Limb (tissue), 2 donors: ENCODE data around the gene ROM1.
"Not testable (repeated sequence)": the region's sequence is repeated elsewhere in the genome, so short reads cannot be mapped to it uniquely, and the experiment has no call there.

Source experiments
- DNase-seq, 2 donors: peaks; one replicate each; pipeline ENCODE4 v3.0.0-alpha.2; 2016; ENCODE audit errors: extremely low spot score in 2 of 2

The ROM1 gene, protein sequence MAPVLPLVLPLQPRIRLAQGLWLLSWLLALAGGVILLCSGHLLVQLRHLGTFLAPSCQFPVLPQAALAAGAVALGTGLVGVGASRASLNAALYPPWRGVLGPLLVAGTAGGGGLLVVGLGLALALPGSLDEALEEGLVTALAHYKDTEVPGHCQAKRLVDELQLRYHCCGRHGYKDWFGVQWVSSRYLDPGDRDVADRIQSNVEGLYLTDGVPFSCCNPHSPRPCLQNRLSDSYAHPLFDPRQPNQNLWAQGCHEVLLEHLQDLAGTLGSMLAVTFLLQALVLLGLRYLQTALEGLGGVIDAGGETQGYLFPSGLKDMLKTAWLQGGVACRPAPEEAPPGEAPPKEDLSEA

DNA sequence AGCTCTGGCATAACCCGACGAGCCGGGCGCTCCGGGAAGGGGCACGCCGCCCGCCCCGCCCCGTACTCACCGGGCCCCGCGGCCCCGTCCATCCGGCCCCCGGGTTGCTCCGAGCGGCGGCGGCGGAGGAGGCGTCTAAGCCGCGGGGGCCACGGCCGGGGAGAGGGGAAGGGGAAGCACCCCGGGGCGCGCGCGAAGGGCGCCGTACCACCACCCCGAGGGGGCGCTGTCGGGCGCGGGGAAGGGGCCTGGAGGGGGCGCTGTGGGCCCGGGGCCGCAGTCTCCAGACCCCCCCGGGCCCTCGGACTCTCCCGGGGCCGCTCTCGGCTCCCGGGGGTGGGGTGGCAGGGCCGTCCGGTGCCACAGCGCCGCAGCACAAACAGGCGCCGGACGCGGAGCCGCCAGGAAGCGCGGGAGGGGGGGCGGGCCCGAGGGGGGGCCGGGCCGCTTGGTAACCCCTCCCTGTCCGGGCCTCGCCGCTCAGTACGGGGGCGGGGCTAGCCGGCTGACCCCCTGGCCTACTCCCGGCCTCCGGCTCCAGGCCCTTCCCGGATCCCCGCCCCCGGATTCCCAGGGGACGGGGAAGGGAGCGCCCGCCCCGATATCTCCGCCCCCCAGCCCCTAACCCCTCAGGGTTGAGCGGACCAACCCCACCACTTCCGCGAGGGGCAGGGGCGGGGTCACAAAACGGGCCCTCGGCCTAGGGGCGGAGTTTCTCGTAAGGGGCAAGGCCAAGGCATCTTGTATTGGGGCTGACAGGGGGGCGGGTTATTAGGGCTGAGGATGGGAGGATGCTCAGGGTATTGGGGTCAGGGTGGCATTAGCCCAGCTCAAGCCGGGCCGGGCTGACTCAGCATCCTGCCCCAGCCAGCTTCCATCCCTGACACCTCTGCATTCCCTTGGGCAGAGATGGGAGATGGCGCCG lies at the start of gene ROM1, which contains the start of gene EML3:
ROM1 (plus strand) TSS at position 892 of the 925 bp plus-strand sequence; CDS start at position 917, 25 bp downstream.
EML3 (minus strand) TSS at position 410 of the 925 bp plus-strand sequence; CDS start at position 92, 318 bp downstream.
- DNase-seq = peak; percentile 77 to 89

- no peak for DNase-seq
These were observed 47.8 kb upstream of the ROM1 start for GRCh38 chr11:62565100-62565802.

- no peak for DNase-seq
These were observed 46.8 kb upstream of the ROM1 start for GRCh38 chr11:62566247-62566646.

GRCh38 chr11:62567018-62567633 lies 45.9 kb upstream of the ROM1 start:
- DNase-seq = no peak

- DNase-seq = no peak
These were observed 43.4 kb upstream of the ROM1 start for GRCh38 chr11:62569611-62570010.

DNA sequence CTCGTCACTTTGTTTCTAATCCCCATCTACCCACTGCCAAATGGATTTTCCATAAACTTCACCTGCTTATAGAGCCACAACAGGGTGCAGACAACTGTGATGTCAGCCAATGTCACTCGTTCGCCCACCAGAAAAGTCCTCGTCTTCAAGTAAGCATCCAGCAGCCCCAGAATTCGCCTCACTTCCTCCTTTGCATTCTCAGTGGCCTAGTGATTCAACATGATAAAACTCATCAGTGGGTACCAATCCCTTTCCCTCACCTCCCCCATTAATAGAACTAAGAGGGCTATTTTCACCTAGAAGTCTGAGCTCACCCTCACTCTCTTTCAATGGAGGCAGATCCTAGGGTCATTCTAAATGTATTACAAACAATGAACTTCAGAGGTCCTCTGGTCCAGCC lies 42.2 kb upstream of the ROM1 start:
- DNase-seq = not testable (repeated sequence)

- DNase-seq = not testable (repeated sequence)
These were observed 41.6 kb upstream of the ROM1 start for GRCh38 chr11:62571493-62571892.

DNA sequence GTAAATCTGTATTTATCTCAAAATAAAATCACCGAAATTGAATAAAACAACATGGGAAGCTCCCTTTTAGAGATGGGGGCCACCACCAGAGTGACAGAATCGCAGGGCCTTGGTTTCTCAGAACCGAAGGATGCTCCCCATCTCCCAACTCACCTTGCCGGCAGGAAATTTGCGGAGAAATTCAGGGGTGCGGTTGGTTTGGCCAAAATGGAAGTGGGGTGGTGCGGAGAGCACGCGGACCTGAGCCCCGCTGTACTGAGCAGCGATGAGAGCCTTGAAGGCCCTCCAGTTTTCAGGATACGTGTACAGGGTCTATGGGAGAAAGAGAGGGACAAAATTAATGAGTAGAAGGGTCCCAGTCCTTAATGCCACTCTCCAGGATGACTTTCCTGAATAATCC lies 40.6 kb upstream of the ROM1 start:
- no peak for DNase-seq

- DNase-seq = peak in 1 of 2 donors; percentile 5
These were observed 40.0 kb upstream of the ROM1 start for GRCh38 chr11:62573006-62573591.

- DNase-seq = peak; percentile 98 to 100
These were observed 39.3 kb upstream of the ROM1 start, which contains the start of gene EEF1G for GRCh38 chr11:62573592-62574362. Gene EEF1G (minus strand): TSS chr11:62573891. CDS start chr11:62573842, 49 bp downstream.

GRCh38 chr11:62574363-62575071 lies 38.5 kb upstream of the ROM1 start:
- DNase-seq = peak in 1 of 2 donors; percentile 48

DNA sequence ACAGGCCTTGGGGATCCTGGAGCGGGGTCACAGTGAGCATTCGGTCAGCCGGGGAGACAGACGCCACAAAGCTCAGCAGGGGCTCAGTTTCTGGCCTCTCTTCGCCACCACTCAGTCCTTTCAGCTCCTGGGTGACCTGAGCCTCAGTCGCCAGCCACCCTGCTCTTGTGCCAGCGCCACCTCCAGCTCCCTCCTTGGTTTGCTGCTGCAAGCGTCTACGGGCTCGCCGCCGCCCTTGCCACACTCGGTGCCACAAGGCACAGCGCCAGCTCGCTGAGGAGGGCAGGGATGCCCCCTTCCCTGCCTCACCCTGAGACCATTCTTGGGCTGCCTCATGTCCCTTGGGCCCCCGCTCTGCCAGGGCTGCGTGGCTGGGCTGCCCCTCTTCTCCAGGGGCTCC lies 37.9 kb upstream of the ROM1 start:
- DNase-seq = no peak

- DNase-seq = no peak
These were observed 37.2 kb upstream of the ROM1 start for GRCh38 chr11:62575837-62576236.

GRCh38 chr11:62577046-62577714 lies 35.9 kb upstream of the ROM1 start:
- DNase-seq = no peak

DNA sequence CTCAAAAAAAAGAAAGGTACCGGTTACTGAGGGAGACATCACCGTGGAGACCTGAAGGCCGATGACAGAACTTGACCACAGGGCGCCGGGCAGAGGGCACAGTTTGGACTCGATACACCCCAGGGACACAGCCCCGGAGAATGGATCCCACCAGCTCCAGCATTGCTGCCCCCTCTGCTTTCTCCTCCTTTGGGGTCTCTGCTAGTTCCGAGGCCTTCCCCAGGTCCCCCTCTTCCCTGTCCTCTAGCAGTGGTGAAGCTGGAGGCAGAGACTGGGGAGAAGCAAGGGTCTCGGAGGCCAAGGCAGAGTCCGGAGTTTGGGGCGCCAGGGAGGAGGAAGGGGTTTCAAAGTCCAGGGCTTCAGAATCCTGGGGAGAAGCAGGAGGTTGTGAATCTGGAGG lies 34.5 kb upstream of the ROM1 start:
- DNase-seq = no peak

- DNase-seq = no peak
These were observed 33.8 kb upstream of the ROM1 start for GRCh38 chr11:62579252-62579651.

DNA sequence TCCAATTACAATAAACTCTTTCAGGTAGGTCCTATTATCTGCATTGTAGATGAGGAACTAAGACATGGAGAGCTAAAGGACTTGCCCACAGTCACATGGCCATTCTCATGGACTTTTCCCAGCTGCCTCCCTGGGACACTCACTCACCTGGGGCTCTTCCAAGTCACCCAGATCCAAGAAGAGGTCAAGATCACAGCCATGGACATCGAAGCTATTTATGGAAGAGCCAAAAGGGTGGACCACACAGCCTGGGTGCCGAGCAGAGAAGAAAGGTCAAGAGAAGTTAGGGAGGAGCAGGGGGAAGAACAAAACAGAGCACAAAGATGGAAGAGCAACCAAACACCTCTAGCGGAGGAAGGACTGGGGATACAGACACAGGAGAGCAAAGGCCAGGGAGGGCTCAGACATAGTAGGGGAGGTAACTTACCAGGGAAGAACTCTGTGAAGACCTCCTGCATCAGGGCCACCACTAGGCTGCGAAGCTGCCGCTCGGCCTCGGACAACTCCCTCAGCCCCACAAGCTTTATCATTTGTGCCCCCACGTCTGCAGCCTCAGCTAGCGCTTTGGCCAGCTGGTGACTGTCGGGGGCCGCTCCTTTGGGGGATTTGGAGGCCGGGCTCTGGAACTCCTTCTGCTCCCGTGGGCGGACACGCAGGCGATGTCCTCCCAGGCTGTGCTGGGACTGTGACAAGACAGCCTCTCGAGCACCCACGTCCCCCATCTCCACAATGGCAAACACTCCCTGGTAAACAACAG lies 31.9 kb upstream of the ROM1 start:
- DNase-seq = no peak

DNA sequence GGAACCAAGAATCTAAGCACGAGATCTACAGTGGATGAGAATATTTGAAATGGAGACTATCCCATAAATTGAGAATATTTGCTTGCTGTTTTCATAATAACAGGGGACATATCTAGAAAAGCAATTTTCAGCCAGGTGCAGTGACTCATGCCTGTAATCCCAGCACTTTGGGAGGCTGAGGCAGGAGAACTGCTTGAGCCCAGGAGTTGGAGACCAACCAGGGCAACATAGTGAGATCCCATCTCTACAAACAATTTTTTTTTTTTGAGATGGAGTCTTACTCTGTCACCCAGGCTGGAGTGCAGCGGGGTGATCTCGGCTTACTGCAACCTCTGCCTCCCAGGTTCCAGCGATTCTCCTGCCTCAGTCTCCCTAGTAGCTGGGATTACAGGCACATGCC lies 31.3 kb upstream of the ROM1 start:
- DNase-seq = not testable (repeated sequence)
